Activated CD4-positive, alpha-beta T cell treated with anti-CD3 and anti-CD28 coated beads, Interleukin-2, amount 10 ng/mL, durations not matched to agents 7 days and 5 days (primary cell): Measurements from ENCODE around the gene CCDC8. TPM values are rescaled to one million over a fixed set of nuclear protein-coding genes. Genes with fewer than 3 reads are reported as not detected.
"Not testable (repeated sequence)": the region's sequence is repeated elsewhere in the genome, so short reads cannot be mapped to it uniquely, and the experiment has no call there.

ENCODE experiments used
- CTCF ChIA-PET: fragments of 350-600 bp; sonication (Branson Sonifier 250); formaldehyde crosslinking; loops from one replicate; lab custom pipeline; 2021; ENCODE audit warnings: antibody characterized with exemption; lab: Charles Lee
- POLR2A ChIA-PET: fragments of 350-600 bp; sonication (Branson Sonifier 250); formaldehyde crosslinking; loops from one replicate; lab custom pipeline; 2021; ENCODE audit warnings: antibody characterized with exemption; lab: Charles Lee
- DNase-seq: peaks from one replicate; pipeline ENCODE4 v3.0.0-alpha.2; 2020
- H3K27ac Mint-ChIP-seq: one replicate; pipeline ENCODE4 v1.8.0; 2021; ENCODE audit warnings: mild to moderate bottlenecking, moderate library complexity, mixed read lengths
- H3K27me3 Mint-ChIP-seq: one replicate; pipeline ENCODE4 v1.8.0; 2021; ENCODE audit warnings: mixed read lengths
- H3K36me3 Mint-ChIP-seq: one replicate; pipeline ENCODE4 v1.8.0; 2021; ENCODE audit warnings: low read depth, mixed read lengths
- H3K4me1 Mint-ChIP-seq: one replicate; pipeline ENCODE4 v1.8.0; 2021; ENCODE audit warnings: mixed read lengths
- H3K4me3 Mint-ChIP-seq: one replicate; pipeline ENCODE4 v1.8.0; 2021; ENCODE audit warnings: mild to moderate bottlenecking, moderate library complexity, mixed read lengths
- H3K9me3 Mint-ChIP-seq: one replicate; pipeline ENCODE4 v1.8.0; 2021; ENCODE audit warnings: mixed read lengths
- total RNA-seq, 2 experiments: library from RNA; stranded (reverse); gene quantifications; one replicate each; pipeline ENCODE4 v1.2.3, GENCODE V29; 2021

Gene CCDC8
- total RNA-seq, 2 experiments from 2014 or later, result not detected

DNA sequence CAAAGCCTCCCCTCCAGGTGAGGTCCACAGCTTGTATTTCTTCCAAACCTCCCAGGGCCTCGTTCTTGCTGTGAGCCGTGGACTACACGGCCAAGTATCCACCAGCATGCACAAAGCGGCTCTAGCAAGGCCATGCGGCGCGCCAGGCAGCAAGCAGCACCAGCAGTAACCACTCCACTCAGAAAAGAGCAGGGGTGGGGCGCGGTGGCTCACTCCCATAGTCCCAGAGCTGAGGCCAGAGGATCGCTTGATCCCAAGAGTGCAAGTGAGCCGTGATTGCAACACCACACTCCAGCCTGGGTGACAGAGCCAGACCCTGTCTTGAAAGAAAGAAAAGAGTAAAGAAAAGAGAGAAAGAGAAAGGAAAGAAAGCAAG lies 4.7 kb downstream of the CCDC8 start:
- H3K9me3 Mint-ChIP-seq, result no peaks in the 10 kb centered on the region
- CTCF ChIA-PET, result no interaction called here

GRCh38 chr19:46407856-46408663 lies 5.3 kb downstream of the CCDC8 start:
- no peak overlapping the region for H3K27ac Mint-ChIP-seq
- ChIA-PET POLR2A (no interaction called here), CTCF (interaction anchor here (0.6 kb wide), 1 partner anchor 115 kb away, joined by 3 read pairs; no protein-coding TSS in a partner anchor)
- H3K4me1 Mint-ChIP-seq, result peaks cover 12% of the 10 kb centered on the region
- no peak for DNase-seq
- no peaks in the 10 kb centered on the region for H3K9me3 Mint-ChIP-seq
- H3K36me3 Mint-ChIP-seq, result no peaks in the 10 kb centered on the region
- H3K4me3 Mint-ChIP-seq, result no peak overlapping the region
- peaks cover 72% of the 10 kb centered on the region for H3K27me3 Mint-ChIP-seq

More for the DNA sequence above, 4.7 kb downstream of the CCDC8 start:
- DNase-seq, result no peak
- Mint-ChIP-seq H3K27me3 (peaks cover 71% of the 10 kb centered on the region), H3K4me3 (no peak overlapping the region), H3K4me1 (peaks cover 11% of the 10 kb centered on the region), H3K27ac (no peak overlapping the region), H3K36me3 (no peaks in the 10 kb centered on the region)
- POLR2A ChIA-PET, result no interaction called here

DNA sequence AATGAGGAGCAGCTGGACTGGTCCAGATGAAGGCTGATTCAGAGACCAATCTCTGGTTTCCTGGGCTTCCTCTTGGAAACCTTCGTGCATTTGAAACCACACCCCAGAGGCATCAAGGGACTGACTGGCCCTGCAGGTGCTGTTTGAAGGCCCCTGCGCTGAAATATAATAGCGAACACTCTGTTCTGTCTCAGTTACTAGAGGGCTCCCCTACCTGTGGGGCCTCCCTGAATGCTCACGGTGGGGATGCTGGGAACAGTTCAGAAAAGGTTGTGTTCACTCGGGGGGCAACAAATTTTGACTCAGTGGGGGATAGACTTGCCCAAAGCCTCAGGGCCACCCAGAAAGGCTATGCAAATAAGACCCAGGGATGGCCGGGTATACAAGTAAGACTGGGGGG lies 6.4 kb downstream of the CCDC8 start:
- no peak for DNase-seq
- no peak overlapping the region for H3K27ac Mint-ChIP-seq
- H3K9me3 Mint-ChIP-seq, result no peaks in the 10 kb centered on the region
- peaks cover 65% of the 10 kb centered on the region for H3K27me3 Mint-ChIP-seq
- POLR2A ChIA-PET, result no interaction called here
- no peak overlapping the region for H3K4me3 Mint-ChIP-seq
- H3K36me3 Mint-ChIP-seq, result no peaks in the 10 kb centered on the region
- CTCF ChIA-PET, result no interaction called here
- H3K4me1 Mint-ChIP-seq, result peaks cover 14% of the 10 kb centered on the region

DNA sequence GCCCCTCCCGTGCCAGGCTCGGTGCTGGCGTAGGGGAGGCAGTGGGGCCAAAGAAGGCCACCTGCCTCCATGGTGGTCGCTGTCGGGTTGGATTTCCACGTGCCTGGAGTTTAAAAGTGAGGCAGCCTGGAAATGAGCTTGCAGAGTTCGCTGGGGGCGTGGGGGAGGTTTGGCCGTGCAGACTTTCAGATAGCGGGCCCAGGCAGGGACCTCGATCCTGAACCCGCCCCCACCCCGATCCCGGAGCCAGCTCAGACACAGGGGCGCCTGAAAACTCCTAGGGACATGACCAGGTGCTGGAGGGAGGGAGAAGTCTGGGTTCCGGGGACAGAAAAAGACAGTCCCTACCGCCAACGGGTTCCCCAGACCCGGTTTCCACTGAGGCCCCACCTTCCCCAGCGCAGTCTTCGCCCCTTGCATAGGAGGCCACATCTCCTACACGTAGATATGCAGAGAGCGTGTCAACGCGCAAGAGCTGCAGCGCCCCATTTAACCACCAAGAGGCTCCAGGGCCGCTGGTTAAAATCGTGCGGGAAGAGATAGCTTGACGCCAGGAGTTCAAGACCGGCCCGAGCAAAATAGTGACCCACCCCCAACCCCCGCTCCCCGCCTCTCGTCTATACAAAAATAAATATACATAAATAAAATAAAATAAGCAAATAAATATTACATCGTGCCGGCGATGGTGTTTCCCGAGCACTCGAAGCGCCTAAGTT lies 8.5 kb downstream of the CCDC8 start:
- H3K36me3 Mint-ChIP-seq, result no peaks in the 10 kb centered on the region
- H3K4me1 Mint-ChIP-seq, result peaks cover 14% of the 10 kb centered on the region
- no peak overlapping the region for H3K4me3 Mint-ChIP-seq
- peaks cover 53% of the 10 kb centered on the region for H3K27me3 Mint-ChIP-seq
- POLR2A ChIA-PET, result no interaction called here
- CTCF ChIA-PET, result interaction anchor here (1.1 to 1.4 kb wide), 2 partner anchors 10 to 376 kb away, joined by 3 to 8 read pairs; no protein-coding TSS in a partner anchor
- no peaks in the 10 kb centered on the region for H3K9me3 Mint-ChIP-seq
- no peak overlapping the region for H3K27ac Mint-ChIP-seq
- DNase-seq, result no peak

- no peak for DNase-seq
- H3K9me3 Mint-ChIP-seq, result no peaks in the 10 kb centered on the region
- H3K4me1 Mint-ChIP-seq, result peaks cover 14% of the 10 kb centered on the region
- no peak overlapping the region for H3K27ac Mint-ChIP-seq
- H3K4me3 Mint-ChIP-seq, result no peak overlapping the region
- ChIA-PET CTCF (interaction anchor here (1.4 to 2.3 kb wide), 2 partner anchors 9 to 84 kb away, joined by 8 to 13 read pairs; no protein-coding TSS in a partner anchor), POLR2A (no interaction called here)
- H3K27me3 Mint-ChIP-seq, result peaks cover 49% of the 10 kb centered on the region
- no peaks in the 10 kb centered on the region for H3K36me3 Mint-ChIP-seq
Observed at GRCh38 chr19:46404055-46404752, 9.2 kb downstream of the CCDC8 start.

- H3K27ac Mint-ChIP-seq, result no peak overlapping the region
- peaks cover 39% of the 10 kb centered on the region for H3K27me3 Mint-ChIP-seq
- ChIA-PET CTCF (interaction anchor here (0.9 to 2.3 kb wide), 8 partner anchors 9 to 112 kb away, joined by 3 to 13 read pairs (median 3); partner anchors contain the start of gene PPP5C), POLR2A (no interaction called here)
- no peak overlapping the region for H3K4me3 Mint-ChIP-seq
- no peaks in the 10 kb centered on the region for H3K36me3 Mint-ChIP-seq
- no peaks in the 10 kb centered on the region for H3K9me3 Mint-ChIP-seq
- peaks cover 14% of the 10 kb centered on the region for H3K4me1 Mint-ChIP-seq
- no peak for DNase-seq
Observed at GRCh38 chr19:46402725-46403124, 10.6 kb downstream of the CCDC8 start.

GRCh38 chr19:46397801-46398479 lies 15.4 kb downstream of the CCDC8 start:
- H3K36me3 Mint-ChIP-seq, H3K4me1 Mint-ChIP-seq, H3K9me3 Mint-ChIP-seq, H3K4me3 Mint-ChIP-seq, DNase-seq, POLR2A ChIA-PET, H3K27me3 Mint-ChIP-seq, H3K27ac Mint-ChIP-seq: not testable (repeated sequence)
- CTCF ChIA-PET, result interaction anchor here (0.6 kb wide), 1 partner anchor 118 kb away, joined by 3 read pairs; no protein-coding TSS in a partner anchor

DNA sequence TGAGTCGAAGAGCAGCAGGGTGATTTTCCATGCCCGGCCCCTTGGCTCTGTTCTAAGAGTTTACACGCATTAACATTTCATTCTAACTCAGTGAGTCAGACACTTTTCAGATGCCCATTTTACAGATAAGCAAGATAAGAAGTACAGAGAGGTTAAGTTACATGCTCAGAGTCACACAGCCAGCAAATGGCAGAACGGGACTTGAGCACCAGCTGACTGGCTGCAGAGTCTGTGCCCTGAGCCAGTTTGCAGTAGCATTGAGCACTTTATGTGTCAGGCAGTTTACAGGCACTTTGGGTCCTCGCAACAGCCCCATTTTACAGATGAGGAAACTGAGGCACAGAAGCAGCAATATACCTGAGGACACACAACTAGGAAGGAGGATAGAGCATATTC lies 19.0 kb downstream of the CCDC8 start:
- ChIA-PET POLR2A (no interaction called here), CTCF (interaction anchor here (0.6 to 2.0 kb wide), 8 partner anchors 10 to 1885 kb away, joined by 3 to 8 read pairs (median 3); partner anchors contain the start of gene PPP5C)
- Mint-ChIP-seq H3K27me3 (peaks cover 4% of the 10 kb centered on the region), H3K27ac (no peak overlapping the region), H3K36me3 (peaks cover 14% of the 10 kb centered on the region), H3K4me1 (peaks cover 9% of the 10 kb centered on the region), H3K9me3 (no peaks in the 10 kb centered on the region), H3K4me3 (no peak overlapping the region)
- no peak for DNase-seq

GRCh38 chr19:46393456-46394401 lies 19.6 kb downstream of the CCDC8 start:
- Mint-ChIP-seq H3K4me1 (peaks cover 9% of the 10 kb centered on the region), H3K4me3 (no peak overlapping the region), H3K9me3 (no peaks in the 10 kb centered on the region), H3K27ac (no peak overlapping the region), H3K36me3 (peaks cover 20% of the 10 kb centered on the region), H3K27me3 (peaks cover 4% of the 10 kb centered on the region)
- no peak for DNase-seq
- ChIA-PET CTCF (interaction anchor here (0.7 kb wide), 1 partner anchor 47 kb away, joined by 3 read pairs; the partner anchor contains the start of gene PPP5C), POLR2A (no interaction called here)

GRCh38 chr19:46392837-46393236 lies 20.5 kb downstream of the CCDC8 start:
- peaks cover 26% of the 10 kb centered on the region for H3K36me3 Mint-ChIP-seq
- DNase-seq, result no peak
- H3K27ac Mint-ChIP-seq, result no peak overlapping the region
- H3K4me3 Mint-ChIP-seq, result no peak overlapping the region
- H3K27me3 Mint-ChIP-seq, result peaks cover 3% of the 10 kb centered on the region
- ChIA-PET POLR2A (no interaction called here), CTCF (no interaction called here)
- H3K4me1 Mint-ChIP-seq, result peaks cover 9% of the 10 kb centered on the region
- no peaks in the 10 kb centered on the region for H3K9me3 Mint-ChIP-seq

GRCh38 chr19:46392252-46392801 lies 21.0 kb downstream of the CCDC8 start:
- Mint-ChIP-seq H3K27ac (no peak overlapping the region), H3K4me1 (peaks cover 9% of the 10 kb centered on the region), H3K4me3 (no peak overlapping the region), H3K27me3 (no peaks in the 10 kb centered on the region), H3K36me3 (peaks cover 31% of the 10 kb centered on the region), H3K9me3 (no peaks in the 10 kb centered on the region)
- ChIA-PET POLR2A (no interaction called here), CTCF (interaction anchor here (1.0 kb wide), 1 partner anchor 73 kb away, joined by 4 read pairs; no protein-coding TSS in a partner anchor)
- DNase-seq, result no peak
